GM12864 (cell line): Measurements from ENCODE around the gene FCER2.

Experiments used
- DNase-seq: peaks from one replicate; pipeline ENCODE4 v3.0.0-alpha.2; 2011; ENCODE audit warnings: low read depth
- H3K4me3 ChIP-seq: 2 replicates; pipeline ENCODE4 v1.5.1; 2011; ENCODE audit warnings: mild to moderate bottlenecking, low read depth, low read length, control low read depth
- TF ChIP-seq, protein P1 (sequence below): IDR thresholded peaks from 2 replicates; pipeline ENCODE4 v1.5.1; 2011; ENCODE audit warnings: low read depth, mild to moderate bottlenecking, moderate library complexity, low read length, control low read depth, inconsistent platforms; ENCODE audit errors: missing control alignments

FCER2 gene

GRCh38 chr19:7703332-7703731 is 1.4 kb upstream of the FCER2 start:
- no peak overlapping the region for H3K4me3 ChIP-seq
- no peak for DNase-seq
- TF ChIP-seq, protein P1, sequence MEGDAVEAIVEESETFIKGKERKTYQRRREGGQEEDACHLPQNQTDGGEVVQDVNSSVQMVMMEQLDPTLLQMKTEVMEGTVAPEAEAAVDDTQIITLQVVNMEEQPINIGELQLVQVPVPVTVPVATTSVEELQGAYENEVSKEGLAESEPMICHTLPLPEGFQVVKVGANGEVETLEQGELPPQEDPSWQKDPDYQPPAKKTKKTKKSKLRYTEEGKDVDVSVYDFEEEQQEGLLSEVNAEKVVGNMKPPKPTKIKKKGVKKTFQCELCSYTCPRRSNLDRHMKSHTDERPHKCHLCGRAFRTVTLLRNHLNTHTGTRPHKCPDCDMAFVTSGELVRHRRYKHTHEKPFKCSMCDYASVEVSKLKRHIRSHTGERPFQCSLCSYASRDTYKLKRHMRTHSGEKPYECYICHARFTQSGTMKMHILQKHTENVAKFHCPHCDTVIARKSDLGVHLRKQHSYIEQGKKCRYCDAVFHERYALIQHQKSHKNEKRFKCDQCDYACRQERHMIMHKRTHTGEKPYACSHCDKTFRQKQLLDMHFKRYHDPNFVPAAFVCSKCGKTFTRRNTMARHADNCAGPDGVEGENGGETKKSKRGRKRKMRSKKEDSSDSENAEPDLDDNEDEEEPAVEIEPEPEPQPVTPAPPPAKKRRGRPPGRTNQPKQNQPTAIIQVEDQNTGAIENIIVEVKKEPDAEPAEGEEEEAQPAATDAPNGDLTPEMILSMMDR = no peak

GRCh38 chr19:7701049-7701653 is 780 bp downstream of the FCER2 start:
- TF ChIP-seq, protein P1 = no peak
- DNase-seq = no peak
- peak overlapping the region; percentile 57 for H3K4me3 ChIP-seq

GRCh38 chr19:7699417-7700401 is 2.2 kb downstream of the FCER2 start:
- peak; percentile 85 for DNase-seq
- H3K4me3 ChIP-seq = peak overlapping the region; percentile 52
- TF ChIP-seq, protein P1 = no peak

DNA sequence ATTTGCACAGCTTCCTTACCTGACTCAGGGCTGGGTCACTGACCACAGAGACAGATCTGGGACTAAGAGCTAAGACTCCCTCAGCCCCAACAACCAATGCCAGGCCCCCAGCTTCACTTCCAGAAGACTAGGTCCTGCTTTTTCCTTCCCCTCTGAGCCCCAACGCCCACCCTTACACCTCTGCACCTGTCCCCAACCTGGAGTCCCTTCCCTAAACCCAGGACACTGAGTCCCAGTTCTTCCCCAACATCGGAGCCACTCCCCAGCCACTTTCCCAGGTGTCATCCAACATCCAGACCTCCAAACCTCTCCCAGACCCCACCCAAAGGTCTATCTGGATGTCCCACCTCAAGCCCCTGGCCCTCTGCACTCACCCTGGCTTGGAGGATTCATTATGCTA is 2.9 kb downstream of the FCER2 start:
- H3K4me3 ChIP-seq = peak overlapping the region; percentile 52
- DNase-seq = no peak
- TF ChIP-seq, protein P1 = no peak

GRCh38 chr19:7698583-7698982 is 3.3 kb downstream of the FCER2 start:
- DNase-seq = no peak
- TF ChIP-seq, protein P1 = no peak
- peak overlapping the region; percentile 52 for H3K4me3 ChIP-seq

GRCh38 chr19:7697721-7698287 is 4.1 kb downstream of the FCER2 start:
- TF ChIP-seq, protein P1 = no peak
- DNase-seq = no peak
- H3K4me3 ChIP-seq = peak overlapping the region; percentile 52
